ENCODE measurements around the gene WDFY2. TPM values are rescaled to one million over a fixed set of nuclear protein-coding genes. Genes with fewer than 3 reads are reported as not detected.

The WDFY2 gene
- polyA plus RNA-seq, 3 donors, result 6.5 to 40.1 (median 9.1) TPM

DNA sequence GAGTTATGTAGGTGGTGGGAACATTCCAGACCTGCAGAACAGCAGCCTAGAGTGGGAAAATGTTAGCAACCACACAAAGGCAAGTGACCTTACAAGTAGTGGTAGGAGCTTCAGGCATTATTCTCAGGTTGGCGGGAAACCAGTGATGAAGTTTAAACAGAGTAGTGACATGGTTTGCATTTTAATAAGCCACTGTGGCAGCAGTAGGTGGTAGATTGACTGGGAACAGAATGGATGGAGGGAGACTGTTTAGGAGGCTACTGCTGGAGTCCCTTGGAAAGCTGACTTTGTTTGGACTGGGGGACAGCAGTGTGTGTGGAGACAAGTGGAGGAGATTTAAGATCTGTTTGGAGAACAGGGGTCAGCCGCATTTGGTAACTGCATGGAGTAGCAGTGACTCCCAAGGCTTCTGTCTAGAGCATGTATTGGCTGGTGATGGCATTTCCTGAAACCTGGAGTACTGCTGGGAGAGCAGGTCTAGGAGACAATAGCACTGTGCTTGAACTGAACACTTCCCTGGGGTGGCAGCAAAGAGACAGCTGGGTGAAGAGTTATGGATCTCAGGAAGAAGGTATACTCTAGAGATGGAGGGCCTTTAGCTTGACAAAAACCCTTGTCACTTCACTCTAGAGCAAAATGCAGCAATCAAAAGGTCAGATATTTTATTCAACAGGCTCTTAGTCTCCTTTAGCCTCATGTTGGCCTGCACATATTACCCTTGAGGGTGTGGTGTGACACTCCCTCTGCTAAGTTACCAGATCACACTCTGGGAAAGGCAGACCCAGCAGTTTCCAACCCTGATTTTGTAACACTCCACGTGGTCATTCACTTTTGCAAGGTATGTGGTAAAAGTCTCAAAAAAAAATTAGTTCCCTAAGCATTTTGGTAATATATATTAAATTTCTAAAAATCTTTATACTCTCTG lies 149.4 kb downstream of the WDFY2 start:
- H3K27me3 Mint-ChIP-seq (ENCODE audit: low read depth in 3 of 3), result no peaks in the 10 kb centered on the region
- Histone ChIP-seq H3K27me3 (ENCODE audit: control insufficient read depth in 2 of 2, insufficient read depth in 2 of 2, low read length in 2 of 2) (no peaks in the 10 kb centered on the region), H3K27ac (ENCODE audit: low read depth in 1 of 2, low read length in 2 of 2) (peak overlapping the region in 1 of 2 donors; percentile 57), H2AFZ (ENCODE audit: insufficient read depth, low read depth, low read length, poor library complexity, severe bottlenecking) (no peak overlapping the region), H3K36me3 (replicated peaks in 1 of 2; ENCODE audit: control insufficient read depth in 1 of 2, insufficient read depth in 2 of 2, low read length in 2 of 2) (peaks cover 41 to 93% of the 10 kb centered on the region in 2 donors), H4K20me1 (ENCODE audit: insufficient read depth, low read length) (peaks cover 48% of the 10 kb centered on the region), H3K9me3 (replicated peaks in 1 of 2; ENCODE audit: control insufficient read depth in 1 of 2, insufficient read depth in 1 of 2, low read length in 2 of 2) (no peaks in the 10 kb centered on the region), H3K4me2 (replicated peaks; ENCODE audit: extremely low read depth, low read length, poor library complexity, severe bottlenecking) (no peak overlapping the region), H3K79me2 (ENCODE audit: insufficient read depth, low read length) (peaks cover 37% of the 10 kb centered on the region), H3K9ac (ENCODE audit: insufficient read depth, low read length, poor library complexity, severe bottlenecking) (no peak overlapping the region), H3K4me1 (ENCODE audit: control insufficient read depth in 1 of 2, insufficient read depth in 2 of 2, low read length in 2 of 2) (peaks cover 17% of the 10 kb centered on the region in 2 donors), H3K4me3 (replicated peaks in 1 of 3; ENCODE audit: low read depth in 2 of 3, low read length in 3 of 3) (no peak overlapping the region)
- 100% methylated on average over 2 of the region's 3 CpGs for WGBS (ENCODE audit: insufficient coverage)
- H3K4me1 Mint-ChIP-seq, result peaks cover 11% of the 10 kb centered on the region
- TF ChIP-seq, protein P1, sequence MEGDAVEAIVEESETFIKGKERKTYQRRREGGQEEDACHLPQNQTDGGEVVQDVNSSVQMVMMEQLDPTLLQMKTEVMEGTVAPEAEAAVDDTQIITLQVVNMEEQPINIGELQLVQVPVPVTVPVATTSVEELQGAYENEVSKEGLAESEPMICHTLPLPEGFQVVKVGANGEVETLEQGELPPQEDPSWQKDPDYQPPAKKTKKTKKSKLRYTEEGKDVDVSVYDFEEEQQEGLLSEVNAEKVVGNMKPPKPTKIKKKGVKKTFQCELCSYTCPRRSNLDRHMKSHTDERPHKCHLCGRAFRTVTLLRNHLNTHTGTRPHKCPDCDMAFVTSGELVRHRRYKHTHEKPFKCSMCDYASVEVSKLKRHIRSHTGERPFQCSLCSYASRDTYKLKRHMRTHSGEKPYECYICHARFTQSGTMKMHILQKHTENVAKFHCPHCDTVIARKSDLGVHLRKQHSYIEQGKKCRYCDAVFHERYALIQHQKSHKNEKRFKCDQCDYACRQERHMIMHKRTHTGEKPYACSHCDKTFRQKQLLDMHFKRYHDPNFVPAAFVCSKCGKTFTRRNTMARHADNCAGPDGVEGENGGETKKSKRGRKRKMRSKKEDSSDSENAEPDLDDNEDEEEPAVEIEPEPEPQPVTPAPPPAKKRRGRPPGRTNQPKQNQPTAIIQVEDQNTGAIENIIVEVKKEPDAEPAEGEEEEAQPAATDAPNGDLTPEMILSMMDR (IDR thresholded peaks at IDR 0.05), result no peak
- H3K27ac Mint-ChIP-seq, result peak overlapping the region; percentile 47 to 82 (median 65)
- intact Hi-C loops (cut with micrococcal nuclease), result loop anchor here in 1 of 2 donors (10.0 kb wide), 1 partner anchor 149 kb away; the partner anchor contains the start of gene WDFY2
- peaks cover 37 to 52% of the 10 kb centered on the region in 2 donors for H3K36me3 Mint-ChIP-seq
- peak in 1 of 3 donors; percentile 3 for DNase-seq
- H3K4me3 Mint-ChIP-seq, result no peak overlapping the region
- H3K9me3 Mint-ChIP-seq, result no peaks in the 10 kb centered on the region

DNA sequence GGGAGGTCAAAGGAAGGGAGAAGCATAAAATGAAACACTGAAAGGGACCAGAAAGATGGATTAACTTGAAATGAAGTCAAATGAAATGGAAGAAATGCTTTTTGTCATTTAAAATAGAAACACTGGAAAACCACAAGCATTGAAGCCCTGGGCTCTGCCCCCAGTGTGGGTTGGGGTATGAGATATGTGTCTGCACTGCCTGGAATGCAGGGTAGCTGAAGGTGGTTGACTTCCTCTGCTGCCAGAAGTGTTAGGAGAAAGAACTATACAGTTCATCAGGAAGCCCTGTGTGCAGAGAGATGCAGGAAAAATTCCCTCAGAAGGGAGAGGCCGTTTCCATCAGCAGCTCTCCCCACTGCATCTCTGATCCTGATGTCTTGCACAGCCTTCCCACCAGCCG lies 150.5 kb downstream of the WDFY2 start:
- Histone ChIP-seq H3K4me2 (replicated peaks; ENCODE audit: extremely low read depth, low read length, poor library complexity, severe bottlenecking) (no peak overlapping the region), H2AFZ (ENCODE audit: insufficient read depth, low read depth, low read length, poor library complexity, severe bottlenecking) (no peak overlapping the region), H3K27ac (ENCODE audit: low read depth in 1 of 2, low read length in 2 of 2) (peak overlapping the region in 1 of 2 donors; percentile 31), H3K36me3 (replicated peaks in 1 of 2; ENCODE audit: control insufficient read depth in 1 of 2, insufficient read depth in 2 of 2, low read length in 2 of 2) (peaks cover 46 to 93% of the 10 kb centered on the region in 2 donors), H3K4me3 (replicated peaks in 1 of 3; ENCODE audit: low read depth in 2 of 3, low read length in 3 of 3) (no peak overlapping the region), H3K9ac (ENCODE audit: insufficient read depth, low read length, poor library complexity, severe bottlenecking) (no peak overlapping the region), H3K4me1 (ENCODE audit: control insufficient read depth in 1 of 2, insufficient read depth in 2 of 2, low read length in 2 of 2) (peaks cover 13% of the 10 kb centered on the region in 2 donors), H3K9me3 (replicated peaks in 1 of 2; ENCODE audit: control insufficient read depth in 1 of 2, insufficient read depth in 1 of 2, low read length in 2 of 2) (no peaks in the 10 kb centered on the region), H4K20me1 (ENCODE audit: insufficient read depth, low read length) (peaks cover 51% of the 10 kb centered on the region), H3K79me2 (ENCODE audit: insufficient read depth, low read length) (peaks cover 37% of the 10 kb centered on the region), H3K27me3 (ENCODE audit: control insufficient read depth in 2 of 2, insufficient read depth in 2 of 2, low read length in 2 of 2) (no peaks in the 10 kb centered on the region)
- Mint-ChIP-seq H3K9me3 (no peaks in the 10 kb centered on the region), H3K36me3 (peaks cover 49 to 64% of the 10 kb centered on the region in 2 donors), H3K27me3 (ENCODE audit: low read depth in 3 of 3) (no peaks in the 10 kb centered on the region), H3K4me3 (no peak overlapping the region), H3K27ac (peak overlapping the region in 4 of 7 donors; percentile 43 to 75 (median 62)), H3K4me1 (peaks cover 11% of the 10 kb centered on the region)
- no peak for DNase-seq
- TF ChIP-seq, protein P1 (IDR thresholded peaks at IDR 0.05), result no peak
- WGBS (ENCODE audit: insufficient coverage), result 93% methylated on average over 2 of the region's 2 CpGs
- intact Hi-C loops (cut with micrococcal nuclease), result loop anchor here in 1 of 2 donors (10.0 kb wide), 1 partner anchor 150 kb away; the partner anchor contains the start of gene WDFY2
